AG04450 (cell line): ENCODE data around the gene CACNA1C. TPM values are rescaled to one million over a fixed set of nuclear protein-coding genes. Genes with fewer than 3 reads are reported as not detected.

Experiments used
- CTCF ChIA-PET: fragments of 300-600, 350-600 bp; formaldehyde crosslinking; extraction: SDS; loops from one replicate; lab custom pipeline; 2022; ENCODE audit warnings: antibody characterized with exemption, inconsistent platforms; lab: Charles Lee
- POLR2A ChIA-PET: fragments of 350-600 bp; formaldehyde crosslinking; extraction: SDS; loops from one replicate; lab custom pipeline; 2021; ENCODE audit warnings: antibody characterized with exemption, inconsistent platforms; lab: Yijun Ruan, JAX
- DNase-seq: peaks from one replicate; pipeline ENCODE4 v3.0.0-alpha.2; 2011; ENCODE audit warnings: low read depth, low spot score
- H3K27ac ChIP-seq: one replicate; pipeline ENCODE4 v1.5.1; 2012; ENCODE audit warnings: low read depth, low read length, control low read depth
- H3K27me3 ChIP-seq: one replicate; pipeline ENCODE4 v1.6.0; 2012; ENCODE audit warnings: low read length; ENCODE audit not compliant: control insufficient read depth, insufficient read depth
- H3K4me3 ChIP-seq: 2 replicates; pipeline ENCODE4 v1.5.1; 2011; ENCODE audit warnings: mild to moderate bottlenecking, low read depth, low read length, control low read depth
- H3K9me3 ChIP-seq: 2 replicates; pipeline ENCODE4 v1.5.1; 2012; ENCODE audit warnings: low read length; ENCODE audit not compliant: control insufficient read depth, insufficient read depth
- CTCF ChIP-seq: IDR thresholded peaks from 2 replicates; pipeline ENCODE4 v1.5.1; 2011; ENCODE audit warnings: low read depth, low read length, control low read depth, inconsistent platforms
- polyA plus RNA-seq: library from polyadenylated mRNA; depleted of rRNA; stranded (reverse); fragments of >200 nt; gene quantifications from 2 replicates; pipeline ENCODE4 v1.2.3, GENCODE V29; 2011

Gene CACNA1C
- polyA plus RNA-seq, 1 experiment = 5.9 TPM

GRCh38 chr12:2058837-2059236 is 6.0 kb downstream of the CACNA1C start:
- Histone ChIP-seq H3K27me3 (no peaks in the 10 kb centered on the region), H3K9me3 (no peaks in the 10 kb centered on the region), H3K27ac (no peak overlapping the region), H3K4me3 (no peak overlapping the region)
- no peak for DNase-seq
- POLR2A ChIA-PET = interaction anchor here (0.9 kb wide), 1 partner anchor 522 kb away, joined by 3 read pairs; no protein-coding TSS in a partner anchor
- TF ChIP-seq CTCF = no peak
- CTCF ChIA-PET = interaction anchor here (0.6 to 4.6 kb wide), 6 partner anchors 23 to 524 kb away, joined by 3 to 28 read pairs (median 4); no protein-coding TSS in a partner anchor

GRCh38 chr12:2061402-2061801 is 8.6 kb downstream of the CACNA1C start:
- no peaks in the 10 kb centered on the region for H3K27me3 ChIP-seq
- ChIA-PET POLR2A (no interaction called here), CTCF (no interaction called here)

GRCh38 chr12:2064071-2064507 is 11.3 kb downstream of the CACNA1C start:
- DNase-seq = no peak
- no peaks in the 10 kb centered on the region for H3K27me3 ChIP-seq
- H3K4me3 ChIP-seq = peak overlapping the region; percentile 37

More at GRCh38 chr12:2061402-2061801, 8.6 kb downstream of the CACNA1C start:
- H3K27ac ChIP-seq = no peak overlapping the region
- H3K9me3 ChIP-seq = no peaks in the 10 kb centered on the region
- DNase-seq = no peak
- no peak for TF ChIP-seq CTCF
- no peak overlapping the region for H3K4me3 ChIP-seq

GRCh38 chr12:2068653-2069052 is 15.9 kb downstream of the CACNA1C start:
- Histone ChIP-seq H3K27ac (no peak overlapping the region), H3K27me3 (no peaks in the 10 kb centered on the region), H3K4me3 (no peak overlapping the region), H3K9me3 (peaks cover 22% of the 10 kb centered on the region)
- no peak for TF ChIP-seq CTCF
- DNase-seq = no peak
- CTCF ChIA-PET = no interaction called here
- POLR2A ChIA-PET = no interaction called here

More at GRCh38 chr12:2064071-2064507, 11.3 kb downstream of the CACNA1C start:
- ChIA-PET POLR2A (no interaction called here), CTCF (interaction anchor here (0.7 kb wide), 1 partner anchor 27 kb away, joined by 3 read pairs; no protein-coding TSS in a partner anchor)
- H3K27ac ChIP-seq = peak overlapping the region; percentile 31
- no peak for TF ChIP-seq CTCF
- H3K9me3 ChIP-seq = peaks cover 10% of the 10 kb centered on the region

- ChIA-PET POLR2A (no interaction called here), CTCF (interaction anchor here (0.8 kb wide), 1 partner anchor 13 kb away, joined by 3 read pairs; no protein-coding TSS in a partner anchor)
- peaks cover 22% of the 10 kb centered on the region for H3K9me3 ChIP-seq
- no peak overlapping the region for H3K4me3 ChIP-seq
- no peak overlapping the region for H3K27ac ChIP-seq
- H3K27me3 ChIP-seq = no peaks in the 10 kb centered on the region
- no peak for TF ChIP-seq CTCF
- DNase-seq = no peak
These were observed 17.8 kb downstream of the CACNA1C start for GRCh38 chr12:2070440-2071045.
